Fibroblast of mammary gland (primary cell): Measurements from ENCODE around the gene AK9.
"Not testable (repeated sequence)": the region's sequence is repeated elsewhere in the genome, so short reads cannot be mapped to it uniquely, and the experiment has no call there.

ENCODE experiments used
- DNase-seq: peaks from one replicate; pipeline ENCODE4 v3.0.0-alpha.2; 2010; ENCODE audit warnings: low read depth
- H3K4me3 ChIP-seq: 2 replicates; pipeline ENCODE4 v1.5.1; 2011; ENCODE audit warnings: low read depth, mild to moderate bottlenecking, low read length, moderate library complexity; ENCODE audit not compliant: control insufficient read depth
- CTCF ChIP-seq: conservative IDR thresholded peaks from 2 replicates; pipeline ENCODE4 v1.5.1; 2011; ENCODE audit warnings: low read depth, low read length, inconsistent platforms; ENCODE audit not compliant: control insufficient read depth, insufficient read depth

The AK9 gene

GRCh38 chr6:109609737-109610136 lies 81.3 kb downstream of the AK9 start:
- no peak overlapping the region for H3K4me3 ChIP-seq
- no peak for TF ChIP-seq CTCF
- no peak for DNase-seq

GRCh38 chr6:109606359-109606758 lies 84.6 kb downstream of the AK9 start:
- TF ChIP-seq CTCF = no peak
- no peak overlapping the region for H3K4me3 ChIP-seq
- DNase-seq = no peak

- DNase-seq = peak; percentile 60
- no peak overlapping the region for H3K4me3 ChIP-seq
Measured at GRCh38 chr6:109595998-109596397, 95.0 kb downstream of the AK9 start.

GRCh38 chr6:109580519-109580918 lies 110.5 kb downstream of the AK9 start:
- peak; percentile 17 for DNase-seq
- TF ChIP-seq CTCF = no peak
- H3K4me3 ChIP-seq = no peak overlapping the region

More at GRCh38 chr6:109595998-109596397, 95.0 kb downstream of the AK9 start:
- peak; percentile 64 for TF ChIP-seq CTCF

GRCh38 chr6:109579361-109579760 lies 111.6 kb downstream of the AK9 start:
- TF ChIP-seq CTCF = no peak
- no peak overlapping the region for H3K4me3 ChIP-seq
- peak; percentile 26 for DNase-seq

GRCh38 chr6:109569901-109570300 lies 121.1 kb downstream of the AK9 start:
- not testable (repeated sequence) for DNase-seq, H3K4me3 ChIP-seq

GRCh38 chr6:109561844-109562243 lies 129.2 kb downstream of the AK9 start:
- TF ChIP-seq CTCF = no peak
- DNase-seq = no peak
- no peak overlapping the region for H3K4me3 ChIP-seq
